GM12891 (cell line): ENCODE data around the gene PCDHB6. TPM values are rescaled to one million over a fixed set of nuclear protein-coding genes. Genes with fewer than 3 reads are reported as not detected.
"Not testable (repeated sequence)": the region's sequence is repeated elsewhere in the genome, so short reads cannot be mapped to it uniquely, and the experiment has no call there.

Source experiments
- DNase-seq: peaks from one replicate; pipeline ENCODE4 v3.0.0; 2011; ENCODE audit warnings: low spot score; ENCODE audit not compliant: insufficient read length
- FAIRE-seq: peaks from 2 replicates; lab custom pipeline; 2011; peaks lifted over from hg19 to GRCh38; lab: Jason Lieb, UNC
- PAX5 ChIP-seq: IDR thresholded peaks from 2 replicates; pipeline ENCODE4 v1.6.1; 2011; ENCODE audit warnings: low read length, moderate library complexity, mild to moderate bottlenecking; ENCODE audit not compliant: insufficient read depth, severe bottlenecking
- POLR2A ChIP-seq: IDR thresholded peaks from 2 replicates; pipeline ENCODE4 v1.6.1; 2011; ENCODE audit warnings: low read depth, low read length, control low read depth
- POLR2AphosphoS5 ChIP-seq: IDR thresholded peaks from 2 replicates; pipeline ENCODE4 v1.6.1; 2011; ENCODE audit warnings: low read depth, low read length, control low read depth
- POU2F2 ChIP-seq: IDR thresholded peaks from 2 replicates; pipeline ENCODE4 v1.6.1; 2011; ENCODE audit warnings: low read depth, mild to moderate bottlenecking, control low read depth, low read length, moderate library complexity
- SPI1 ChIP-seq: IDR thresholded peaks from 2 replicates; pipeline ENCODE4 v1.6.1; 2011; ENCODE audit warnings: low read depth, low read length, control low read depth
- TAF1 ChIP-seq: IDR thresholded peaks from 2 replicates; pipeline ENCODE4 v1.6.1; 2011; ENCODE audit warnings: low read depth, low read length, control low read depth
- polyA plus RNA-seq: library from polyadenylated mRNA; unstranded; fragments of >200 nt; gene quantifications from one replicate; pipeline ENCODE4 v1.2.1, GENCODE V29; 2012; ENCODE audit warnings: low read depth, missing spikeins, inconsistent platforms; ENCODE audit not compliant: missing spikeins

PCDHB6 gene
- polyA plus RNA-seq, result not detected

GRCh38 chr5:141149812-141150211 is at the start of gene PCDHB6:
TSS of gene PCDHB6 (plus strand) at chr5:141150057. CDS start at chr5:141150258, 201 bp downstream.
- TF ChIP-seq POLR2AphosphoS5 (no peak), PAX5 (no peak), TAF1 (no peak), POU2F2 (no peak), SPI1 (no peak), POLR2A (no peak)
- DNase-seq (no peak), FAIRE-seq (no peak)

- TF ChIP-seq POU2F2 (no peak), POLR2A (no peak), TAF1 (no peak), PAX5 (no peak), SPI1 (no peak), POLR2AphosphoS5 (no peak)
- no peak for DNase-seq
- FAIRE-seq, result no peak
These were observed 49.5 kb upstream of the PCDHB6 start, which contains the start of gene PCDHB3 for GRCh38 chr5:141100243-141100805. TSS of gene PCDHB3 (plus strand) at chr5:141100473. CDS start at chr5:141100650, 177 bp downstream.

DNA sequence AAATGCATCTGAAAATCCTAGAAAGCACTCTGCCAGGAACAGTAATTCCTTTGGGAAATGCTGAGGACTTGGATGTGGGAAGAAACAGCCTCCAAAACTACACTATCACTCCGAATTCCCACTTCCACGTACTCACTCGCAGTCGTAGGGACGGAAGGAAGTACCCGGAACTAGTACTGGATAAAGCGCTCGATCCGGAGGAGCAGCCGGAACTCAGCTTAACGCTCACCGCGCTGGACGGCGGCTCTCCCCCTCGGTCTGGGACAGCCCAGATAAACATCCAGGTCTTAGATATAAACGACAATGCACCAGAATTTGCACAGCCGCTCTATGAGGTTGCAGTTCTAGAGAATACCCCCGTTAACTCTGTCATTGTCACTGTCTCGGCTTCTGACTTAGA is 48.8 kb upstream of the PCDHB6 start:
- TF ChIP-seq POU2F2 (no peak), SPI1 (no peak), PAX5 (no peak), TAF1 (no peak), POLR2A (no peak), POLR2AphosphoS5 (no peak)
- no peak for FAIRE-seq
- no peak for DNase-seq

DNA sequence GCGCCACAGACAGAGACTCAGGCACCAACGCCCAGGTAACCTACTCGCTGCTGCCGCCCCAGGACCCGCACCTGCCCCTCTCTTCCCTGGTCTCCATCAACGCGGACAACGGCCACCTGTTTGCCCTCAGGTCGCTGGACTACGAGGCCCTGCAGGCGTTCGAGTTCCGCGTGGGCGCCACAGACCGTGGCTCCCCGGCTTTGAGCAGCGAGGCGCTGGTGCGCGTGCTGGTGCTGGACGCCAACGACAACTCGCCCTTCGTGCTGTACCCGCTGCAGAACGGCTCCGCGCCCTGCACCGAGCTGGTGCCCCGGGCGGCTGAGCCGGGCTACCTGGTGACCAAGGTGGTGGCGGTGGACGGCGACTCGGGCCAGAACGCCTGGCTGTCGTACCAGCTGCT is 47.8 kb upstream of the PCDHB6 start:
- not testable (repeated sequence) for FAIRE-seq, DNase-seq

- FAIRE-seq, DNase-seq: not testable (repeated sequence)
These were observed 47.4 kb upstream of the PCDHB6 start for GRCh38 chr5:141102471-141102870.

- DNase-seq, result no peak
- TF ChIP-seq TAF1 (no peak), POLR2A (no peak), PAX5 (no peak), POU2F2 (no peak), POLR2AphosphoS5 (no peak), SPI1 (no peak)
- FAIRE-seq, result no peak
These were observed 44.5 kb upstream of the PCDHB6 start for GRCh38 chr5:141105350-141105749.

DNA sequence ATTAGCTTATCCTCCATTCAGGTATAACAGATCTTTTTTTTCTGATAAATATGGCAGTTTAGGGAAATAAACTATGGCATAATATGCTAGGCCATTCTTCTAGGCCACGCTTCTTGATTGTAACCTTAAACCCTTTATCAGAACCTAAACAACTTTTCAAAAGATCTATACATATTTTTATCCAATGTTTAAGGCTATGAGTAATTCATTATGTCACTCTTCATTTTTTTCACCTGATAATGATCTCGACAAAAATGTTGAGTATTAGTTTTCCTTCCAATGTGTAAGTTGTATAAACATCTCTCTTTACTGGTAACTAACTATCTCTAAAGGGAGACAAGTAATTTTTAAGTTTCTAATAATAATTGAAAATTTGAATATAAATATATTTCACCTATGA is 30.6 kb upstream of the PCDHB6 start:
- TF ChIP-seq PAX5 (no peak), POU2F2 (no peak), SPI1 (no peak), POLR2A (no peak), TAF1 (no peak), POLR2AphosphoS5 (no peak)
- FAIRE-seq (no peak), DNase-seq (no peak)

DNA sequence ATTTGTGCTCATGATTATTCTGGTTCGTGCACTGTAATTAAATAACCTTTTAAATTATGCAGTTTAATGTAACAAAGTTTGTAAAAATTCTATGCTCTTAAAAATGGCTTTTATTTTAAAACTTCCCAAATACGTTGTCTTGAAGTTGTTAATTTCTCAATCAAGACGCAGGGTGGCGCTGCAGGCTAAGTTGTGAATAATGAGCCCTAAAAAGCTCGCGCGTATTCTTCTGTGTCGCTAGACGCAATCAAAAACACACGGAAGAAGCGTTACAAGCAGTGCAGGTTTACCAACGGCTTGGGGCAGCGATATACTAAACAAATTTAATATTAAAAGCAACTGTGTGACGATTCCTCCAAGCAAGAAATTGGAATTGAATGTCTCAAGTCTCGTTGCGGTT is 28.3 kb upstream of the PCDHB6 start, which contains the start of gene PCDHB4:
PCDHB4 (plus strand) TSS at position 256 of the 400 bp plus-strand sequence. CDS start 181 bp downstream, outside the sequence.
- no peak for DNase-seq
- no peak for FAIRE-seq
- TF ChIP-seq PAX5, result no peak
- TF ChIP-seq TAF1, result no peak

GRCh38 chr5:141121985-141122384 is 27.9 kb upstream of the PCDHB6 start:
- FAIRE-seq (no peak), DNase-seq (no peak)

GRCh38 chr5:141123396-141124135 is 26.3 kb upstream of the PCDHB6 start:
- DNase-seq, FAIRE-seq: not testable (repeated sequence)

More at GRCh38 chr5:141121985-141122384, 27.9 kb upstream of the PCDHB6 start:
- TF ChIP-seq SPI1, result no peak
- no peak for TF ChIP-seq POLR2AphosphoS5
- TF ChIP-seq PAX5, result no peak
- no peak for TF ChIP-seq POLR2A
- TF ChIP-seq TAF1, result no peak

- FAIRE-seq (no peak), DNase-seq (no peak)
- no peak for TF ChIP-seq PAX5
- no peak for TF ChIP-seq POLR2A
- no peak for TF ChIP-seq TAF1
- no peak for TF ChIP-seq POU2F2
- no peak for TF ChIP-seq POLR2AphosphoS5
These were observed 22.6 kb upstream of the PCDHB6 start for GRCh38 chr5:141127305-141127704.
